Effector CD8-positive, alpha-beta T cell (primary cell): ENCODE measurements around the gene RHOD.

Experiments
- DNase-seq: peaks from one replicate; lab custom pipeline; 2025; lab: John Stamatoyannopoulos, UW
- total RNA-seq, 4 experiments: gene quantifications; one replicate each; lab custom pipeline; 2026; lab: John Stamatoyannopoulos, UW

Gene RHOD, protein sequence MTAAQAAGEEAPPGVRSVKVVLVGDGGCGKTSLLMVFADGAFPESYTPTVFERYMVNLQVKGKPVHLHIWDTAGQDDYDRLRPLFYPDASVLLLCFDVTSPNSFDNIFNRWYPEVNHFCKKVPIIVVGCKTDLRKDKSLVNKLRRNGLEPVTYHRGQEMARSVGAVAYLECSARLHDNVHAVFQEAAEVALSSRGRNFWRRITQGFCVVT
- total RNA-seq, result 0 to 0.39 (median 0.36) reads per million in 4 experiments

DNA sequence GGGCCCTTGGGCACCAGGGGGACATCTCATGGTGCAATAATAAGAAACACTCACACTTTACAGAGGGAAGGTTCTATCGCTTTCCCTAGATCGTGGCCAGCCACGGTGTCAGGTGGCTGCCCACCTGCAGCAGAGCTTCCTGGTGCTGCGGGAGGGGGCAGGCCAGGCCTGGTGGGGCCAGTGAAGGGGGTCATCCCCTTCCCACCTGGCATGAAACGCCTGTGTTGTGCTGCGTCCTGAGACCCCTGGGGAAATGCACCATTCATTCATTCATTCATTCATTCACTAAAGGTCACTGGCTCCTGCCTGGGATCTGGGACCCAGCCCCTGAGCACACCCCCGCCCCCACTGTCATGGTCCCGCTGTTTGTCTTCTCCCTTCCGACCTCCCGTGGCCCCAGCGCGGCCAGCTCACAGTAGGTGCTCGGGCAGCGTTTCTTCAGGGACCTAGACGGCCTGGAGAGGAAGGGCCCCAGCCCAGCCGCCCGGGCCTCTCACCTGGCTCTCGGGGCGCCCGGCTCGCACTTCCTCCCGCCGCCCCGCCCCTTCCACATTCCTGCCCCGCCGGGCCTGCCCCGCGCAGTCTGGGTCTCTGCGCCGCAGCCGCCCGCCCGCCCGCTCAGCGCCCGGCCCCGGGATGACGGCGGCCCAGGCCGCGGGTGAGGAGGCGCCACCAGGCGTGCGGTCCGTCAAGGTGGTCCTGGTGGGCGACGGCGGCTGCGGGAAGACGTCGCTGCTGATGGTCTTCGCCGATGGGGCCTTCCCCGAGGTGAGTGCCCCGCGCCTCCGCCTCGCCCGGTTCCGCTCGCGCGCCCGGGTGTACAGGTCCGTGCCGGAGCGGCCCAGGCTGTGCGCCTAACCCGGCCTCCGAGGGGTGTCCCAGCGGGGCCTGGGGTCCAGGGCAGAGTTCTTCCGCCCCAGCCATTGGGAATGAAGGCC lies at the start of gene RHOD:
Gene RHOD (plus strand): TSS at position 581 of the 938 bp plus-strand sequence. CDS start 56 bp downstream, at position 637.
- no peak for DNase-seq

DNA sequence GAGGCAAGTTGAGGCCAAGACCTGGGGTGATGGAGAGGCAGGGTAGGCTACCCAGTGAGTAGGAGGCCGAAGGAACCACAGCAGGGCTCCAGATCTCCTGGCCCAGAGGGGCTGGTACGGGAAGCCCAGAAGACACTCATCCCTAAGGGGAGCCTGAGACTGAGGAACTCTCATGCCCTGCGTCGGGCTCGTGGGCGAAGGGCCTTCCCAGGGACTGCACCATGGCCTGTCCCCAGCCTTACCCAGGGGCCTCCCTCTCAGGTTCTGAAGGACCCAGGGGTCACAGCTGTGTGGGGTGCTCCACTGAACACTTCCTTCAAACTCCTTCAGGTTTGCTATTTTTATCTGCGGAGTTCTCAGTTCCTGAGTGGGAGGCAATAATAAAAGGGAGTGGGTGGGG lies 49.5 kb upstream of the RHOD start:
- no peak for DNase-seq

DNA sequence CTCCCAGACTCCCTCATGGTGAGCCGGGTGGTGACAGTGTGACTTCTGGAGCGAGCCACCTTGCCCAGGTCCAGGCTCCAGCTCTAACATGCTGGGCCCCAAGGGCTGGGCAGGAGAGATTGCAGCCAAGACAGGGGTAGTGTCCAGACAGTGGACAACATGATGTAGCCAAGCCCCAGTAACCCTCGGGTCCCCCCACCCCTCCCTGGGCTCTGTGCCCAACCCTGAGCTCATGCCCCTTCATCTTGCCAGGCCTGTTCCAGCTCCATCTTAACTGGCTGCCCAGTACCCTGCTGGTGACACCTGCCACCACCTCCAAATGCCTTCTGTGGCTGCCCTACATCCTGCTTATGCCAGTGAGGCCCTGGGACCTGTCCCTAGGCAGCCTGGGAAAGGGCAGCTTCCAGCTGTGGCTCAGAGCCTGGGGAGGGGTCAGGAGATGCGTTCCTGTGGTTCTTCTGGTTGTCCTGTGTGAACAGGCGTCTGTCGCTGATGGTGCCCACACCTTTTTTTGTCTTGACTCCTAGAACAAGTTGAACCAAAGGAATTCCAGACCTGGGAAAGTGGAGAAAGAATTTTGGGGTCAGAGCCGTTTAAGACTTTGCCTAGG lies 46.2 kb upstream of the RHOD start:
- DNase-seq, result no peak

DNA sequence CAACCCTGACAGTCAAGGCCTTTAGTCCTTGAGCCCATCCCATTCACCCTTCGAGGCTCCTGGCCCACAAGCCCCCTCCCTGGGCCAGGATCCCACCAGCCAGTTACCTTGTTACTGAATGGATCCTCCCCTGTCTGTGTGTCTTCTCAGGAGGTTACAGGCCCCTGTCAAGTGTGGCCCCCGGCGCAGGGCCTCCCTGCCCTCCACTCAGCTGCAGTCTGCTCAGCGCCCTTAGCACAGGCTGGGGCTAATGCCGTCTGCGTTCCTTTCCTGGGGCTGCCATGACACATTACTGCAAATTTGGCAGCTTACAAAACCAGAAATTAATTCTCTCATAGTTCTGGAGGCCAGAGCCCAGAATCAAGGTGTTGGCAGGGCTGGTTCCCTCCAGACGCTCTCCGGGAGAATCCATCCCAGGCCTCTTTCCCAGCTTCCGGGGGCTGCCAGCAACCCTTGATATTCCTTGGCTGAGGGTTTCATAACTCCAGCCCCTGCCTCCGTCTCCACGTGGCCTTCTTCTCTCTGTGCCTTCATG lies 43.1 kb upstream of the RHOD start:
- no peak for DNase-seq

DNA sequence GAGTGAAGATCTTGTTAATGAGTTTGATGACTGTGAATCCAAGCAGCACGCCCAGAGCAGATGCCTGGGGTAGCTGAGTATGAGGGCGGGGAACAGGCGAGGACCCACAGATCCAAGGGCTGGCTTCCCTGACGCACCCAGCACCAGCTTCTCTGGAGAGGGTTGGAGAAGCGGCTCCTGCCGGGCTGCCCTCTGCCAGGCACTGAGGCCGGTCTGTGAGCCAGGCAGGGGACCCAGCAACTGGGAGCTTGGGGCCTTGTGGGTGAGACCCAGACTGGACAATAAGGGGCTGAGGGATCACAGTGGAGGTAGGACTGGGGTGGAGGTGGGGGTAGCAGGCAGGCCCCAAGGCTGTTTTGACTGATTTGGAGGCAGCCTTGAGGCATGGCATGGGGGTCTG lies 42.3 kb upstream of the RHOD start:
- DNase-seq, result no peak

DNA sequence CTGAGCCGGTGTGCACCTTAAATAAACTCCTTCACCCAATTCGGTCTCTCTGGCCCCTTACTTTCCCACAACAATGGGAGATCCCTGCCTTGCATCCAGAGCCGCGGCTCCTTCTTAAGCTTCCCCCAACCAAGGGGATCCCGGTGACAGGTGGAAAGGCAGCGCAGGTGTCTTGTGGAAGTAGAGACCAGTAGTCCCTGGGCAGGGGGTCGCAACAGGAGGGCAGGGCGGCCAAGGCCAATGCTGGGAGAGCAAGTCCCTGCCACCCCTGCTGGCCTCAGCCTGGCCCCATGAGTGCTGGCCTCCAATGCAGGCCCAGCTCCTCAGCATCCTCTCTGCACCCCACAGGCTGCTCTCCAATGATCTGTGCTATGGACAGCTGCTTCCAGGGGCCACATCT lies 41.6 kb upstream of the RHOD start:
- no peak for DNase-seq

DNA sequence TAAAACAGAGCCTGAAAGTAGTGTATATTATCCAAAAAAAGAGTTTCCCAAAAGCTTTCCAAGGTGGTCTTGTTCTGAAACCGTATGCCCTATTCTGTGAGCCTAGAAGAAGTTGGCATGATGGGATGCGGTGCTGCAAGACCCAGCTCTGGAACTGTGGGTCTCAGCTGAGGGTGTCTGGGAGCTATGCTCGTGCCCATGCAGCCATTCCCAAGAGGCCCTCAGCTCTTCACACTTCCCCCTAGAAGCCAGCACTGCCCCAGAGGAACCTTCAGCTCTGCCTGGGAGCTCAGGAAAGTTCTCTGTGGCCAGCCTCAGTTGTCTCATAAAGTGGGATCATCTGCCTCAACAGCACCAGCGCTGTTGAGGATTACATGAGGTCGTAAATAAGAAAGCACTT lies 40.1 kb upstream of the RHOD start:
- DNase-seq, result no peak

DNA sequence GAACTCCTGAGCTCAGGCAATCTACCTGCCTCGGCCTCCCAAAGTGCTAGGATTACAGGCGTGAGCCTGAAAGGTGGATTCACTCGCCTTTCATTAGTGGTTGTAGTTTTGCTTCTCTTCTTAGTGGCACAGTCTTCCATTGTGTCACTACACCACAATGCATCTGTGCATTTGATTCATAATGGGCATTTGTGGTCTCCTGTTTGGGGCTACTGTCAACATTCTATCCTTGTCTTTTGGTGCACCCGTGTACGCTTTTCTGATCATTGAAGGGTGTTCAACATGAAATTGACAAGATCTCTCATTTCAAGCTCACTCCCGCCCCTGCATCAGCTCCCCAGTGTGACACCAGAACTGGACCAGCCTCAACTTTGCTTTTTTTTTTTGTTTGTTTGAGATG lies 35.7 kb upstream of the RHOD start:
- no peak for DNase-seq

DNA sequence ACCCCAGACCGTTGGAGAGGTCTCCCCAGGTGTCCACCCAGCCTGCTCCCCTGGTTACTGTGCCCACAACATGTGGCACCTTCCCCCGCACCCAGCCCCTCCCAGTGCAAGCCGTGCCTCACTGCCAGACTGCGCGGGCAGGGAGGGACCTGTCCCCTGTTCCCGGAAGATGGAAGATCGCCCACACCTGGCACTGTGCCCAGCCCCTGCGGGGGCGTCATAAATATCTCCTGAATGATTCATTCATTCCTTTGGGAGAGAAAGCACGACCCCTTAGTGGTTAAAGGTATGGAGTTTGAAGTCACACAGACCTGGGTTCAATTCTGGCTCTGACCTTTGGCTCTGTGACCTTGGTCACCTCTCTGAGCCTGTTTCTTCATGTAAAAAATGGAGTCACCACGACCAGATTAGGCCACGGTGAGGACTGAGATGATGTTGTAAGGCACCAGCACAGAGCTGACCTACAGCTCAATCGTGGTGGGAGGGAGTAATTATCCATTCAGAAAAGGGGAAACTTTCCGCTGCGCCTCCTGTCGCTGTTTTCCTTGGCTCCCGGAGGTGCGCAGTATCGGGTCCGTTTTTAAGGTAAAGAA lies 34.2 kb upstream of the RHOD start:
- DNase-seq, result no peak

DNA sequence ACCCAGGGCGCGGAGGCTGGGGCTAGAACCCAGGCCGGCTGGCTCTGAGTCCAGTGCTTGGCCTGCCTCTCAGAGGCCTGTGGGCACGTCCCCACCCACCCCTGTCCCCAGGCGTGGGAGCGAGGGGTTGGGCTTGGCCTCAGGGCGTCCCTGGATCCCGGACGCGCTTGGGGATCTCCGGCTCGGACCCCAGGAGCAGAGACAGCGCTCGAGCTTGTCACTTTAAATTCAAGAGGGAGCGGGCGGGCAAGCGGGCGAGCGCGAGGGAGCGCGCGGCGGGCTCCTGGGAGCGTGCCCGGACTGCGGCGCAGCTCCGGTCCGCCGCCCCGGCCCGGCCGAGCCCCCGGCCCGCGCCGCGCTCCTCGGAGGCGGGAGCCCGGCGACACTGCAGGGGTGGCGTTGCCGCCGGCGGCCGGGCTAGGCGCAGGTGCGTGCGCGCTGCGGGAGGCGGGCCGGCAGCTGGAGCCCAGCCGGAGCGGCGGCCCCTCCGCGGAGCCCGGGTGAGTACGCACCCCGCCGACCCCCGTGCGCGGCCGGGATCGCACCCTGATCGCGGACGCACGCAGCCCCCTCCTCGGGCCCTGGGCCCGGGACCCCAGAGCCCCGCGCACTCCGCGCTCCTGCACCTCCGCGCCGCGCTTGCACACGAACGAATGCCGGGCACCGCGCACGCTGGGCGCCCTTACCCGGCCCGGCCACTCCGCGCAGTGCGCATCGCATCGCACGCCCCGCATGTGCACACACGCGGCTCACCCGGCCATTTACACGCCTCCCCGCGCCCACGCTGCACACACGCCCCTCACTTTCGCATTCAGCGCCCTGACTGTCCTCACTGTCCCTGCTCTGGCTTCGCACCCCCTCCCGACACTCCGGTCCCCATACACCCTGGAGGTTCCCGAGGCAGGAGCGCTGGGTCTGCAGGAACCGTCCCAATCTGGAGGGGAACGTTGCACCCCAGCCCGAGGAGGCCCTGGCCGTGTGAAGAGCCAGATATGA lies 33.4 kb upstream of the RHOD start, which contains the start of gene SYT12:
Gene SYT12 (plus strand): TSS at position 174 of the 996 bp plus-strand sequence. CDS start 7,011 bp downstream, outside the sequence.
- no peak for DNase-seq

DNA sequence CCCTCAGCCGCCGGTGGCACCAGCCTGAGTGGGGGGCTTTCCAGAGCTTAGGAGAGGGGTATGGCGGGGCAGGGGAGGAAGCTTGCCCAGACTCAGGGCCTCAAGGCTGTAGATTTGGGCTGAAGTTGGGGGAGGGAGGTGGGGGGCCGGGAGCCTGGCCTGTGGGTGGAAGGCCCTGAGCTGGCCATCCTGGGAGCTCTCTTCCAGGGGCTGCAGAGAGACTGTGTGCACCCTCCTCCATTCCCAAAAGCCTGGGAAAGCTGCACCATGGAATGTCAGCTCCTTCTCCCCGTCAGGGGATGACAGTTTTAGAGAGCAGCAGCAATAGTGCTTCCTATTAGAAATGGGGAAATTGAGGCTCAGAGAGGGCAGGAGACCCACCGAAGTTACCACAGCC lies 32.7 kb upstream of the RHOD start:
- DNase-seq, result no peak

DNA sequence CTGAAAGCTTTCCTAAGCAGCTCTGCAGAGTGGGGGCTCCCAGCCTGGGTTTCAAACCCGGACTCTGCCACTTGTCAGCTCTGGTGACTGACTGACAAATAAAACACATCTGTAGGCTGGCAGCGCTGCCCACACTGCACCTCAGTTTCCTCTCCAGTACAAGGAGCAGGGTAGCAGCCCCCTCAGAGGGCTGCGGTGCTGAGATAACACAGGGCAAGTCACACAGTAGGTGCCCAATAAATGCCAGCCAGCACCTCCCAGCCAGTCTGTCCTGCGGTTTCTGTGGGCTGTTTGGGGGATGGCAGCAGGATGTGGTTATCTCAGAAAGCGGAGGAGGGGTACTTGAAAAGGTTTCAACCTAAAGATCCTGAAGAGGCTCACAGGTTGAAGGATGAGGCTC lies 32.2 kb upstream of the RHOD start:
- peak; percentile 22 for DNase-seq

DNA sequence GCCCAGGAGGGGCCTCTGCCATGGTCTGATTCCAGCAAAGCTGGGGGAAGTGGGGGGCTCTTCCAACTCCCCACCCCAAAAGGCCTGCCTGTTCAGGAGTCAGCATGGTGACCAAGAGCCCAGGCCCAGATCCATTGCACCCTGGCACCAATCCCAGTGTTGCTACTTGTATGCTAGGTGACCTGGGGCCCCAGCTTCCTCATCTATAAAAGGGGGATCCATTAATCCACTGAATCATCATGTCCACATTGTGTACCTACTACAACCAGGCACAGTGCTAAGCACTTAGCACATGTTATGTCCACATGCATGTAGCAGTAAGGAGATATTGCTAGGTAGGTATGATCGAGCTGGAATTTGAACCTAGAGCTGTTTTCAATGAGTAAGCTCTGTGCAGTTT lies 31.7 kb upstream of the RHOD start:
- no peak for DNase-seq

DNA sequence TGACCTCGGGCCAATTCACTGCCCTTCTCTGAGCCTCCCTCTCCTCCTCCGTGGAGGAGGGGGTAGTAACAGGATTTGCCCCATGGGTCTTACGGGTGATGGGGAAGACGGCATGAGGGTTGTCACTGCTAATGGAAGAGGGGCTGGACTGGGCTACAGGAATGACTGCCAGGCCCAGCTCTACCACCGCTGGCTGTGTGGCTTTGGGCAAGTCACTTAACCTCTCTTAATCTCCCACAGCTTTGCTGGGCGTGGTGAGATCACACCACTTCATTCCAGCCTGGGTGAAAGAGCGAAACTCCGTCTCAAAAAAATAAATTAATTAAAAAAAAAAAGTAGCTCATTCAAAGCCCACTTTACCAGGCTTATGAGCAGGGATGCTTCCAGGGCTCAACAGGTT lies 30.9 kb upstream of the RHOD start:
- no peak for DNase-seq

DNA sequence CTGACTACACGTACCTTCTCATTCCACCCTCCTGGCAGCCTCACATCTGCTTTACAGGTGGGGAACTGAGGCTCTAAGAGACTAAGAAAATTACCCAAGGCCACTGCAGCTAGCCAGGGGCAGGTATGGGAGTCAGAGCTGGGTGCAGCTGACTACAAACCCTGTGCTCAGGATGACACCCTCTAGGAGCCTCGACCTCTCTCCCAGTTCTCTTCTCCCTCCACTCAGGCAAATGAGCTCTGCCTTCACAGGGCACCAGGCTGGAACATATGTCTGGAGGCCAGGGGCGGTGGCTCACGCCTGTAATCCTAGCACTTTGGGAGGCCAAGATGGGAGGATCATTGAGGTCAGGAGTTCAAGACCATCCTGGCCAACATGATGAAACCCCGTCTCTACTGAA lies 29.7 kb upstream of the RHOD start:
- no peak for DNase-seq

DNA sequence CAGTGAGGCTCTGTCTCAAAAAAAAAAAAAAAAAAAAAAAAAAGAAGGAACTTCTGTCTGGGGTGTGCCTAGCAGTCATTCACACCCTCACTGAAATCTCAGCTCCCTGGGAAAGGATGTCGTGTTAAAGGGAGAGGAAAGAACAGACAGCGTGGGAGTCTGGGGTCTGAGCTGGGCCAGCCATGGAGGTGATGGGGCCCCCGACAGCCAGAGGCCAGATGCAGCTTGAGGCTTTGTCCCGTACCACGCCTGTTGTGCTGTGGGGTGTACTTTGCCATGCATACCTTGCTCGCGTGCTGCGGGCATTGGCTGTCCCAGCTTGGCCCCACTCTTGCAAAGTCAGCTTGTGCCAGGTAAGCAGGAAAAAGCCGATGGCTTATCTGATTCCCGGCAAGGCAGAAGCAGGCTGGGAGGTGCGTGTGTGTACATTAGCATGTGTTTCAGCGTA lies 29.1 kb upstream of the RHOD start:
- no peak for DNase-seq

DNA sequence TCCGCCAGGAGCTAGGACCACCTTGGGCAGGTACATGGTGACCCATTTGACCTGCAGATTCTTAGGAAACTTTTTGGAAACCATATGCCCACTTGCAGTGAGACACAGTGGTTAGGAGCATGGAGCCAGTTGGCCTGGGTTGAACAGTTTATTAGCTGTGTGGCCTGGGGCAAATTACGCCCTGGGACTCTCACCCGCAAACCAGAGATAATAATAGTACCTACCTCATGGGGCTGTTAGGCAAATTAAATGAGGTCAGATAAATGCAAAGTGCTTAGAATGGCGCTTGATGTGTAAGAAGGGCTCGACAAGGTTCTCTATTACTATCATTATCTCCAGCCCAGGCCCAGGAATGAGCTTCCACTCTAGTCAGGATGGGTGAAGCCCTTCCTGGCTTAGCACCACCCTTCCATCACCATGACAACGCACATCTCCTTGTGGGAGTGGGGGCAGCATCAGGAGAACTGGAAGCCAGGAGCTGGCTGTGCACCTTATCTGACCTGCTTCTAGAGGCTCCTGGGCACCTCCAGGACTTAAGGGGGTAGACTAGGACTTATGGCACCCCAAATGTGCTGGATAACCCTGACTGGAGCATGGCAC lies 28.6 kb upstream of the RHOD start:
- DNase-seq, result no peak

DNA sequence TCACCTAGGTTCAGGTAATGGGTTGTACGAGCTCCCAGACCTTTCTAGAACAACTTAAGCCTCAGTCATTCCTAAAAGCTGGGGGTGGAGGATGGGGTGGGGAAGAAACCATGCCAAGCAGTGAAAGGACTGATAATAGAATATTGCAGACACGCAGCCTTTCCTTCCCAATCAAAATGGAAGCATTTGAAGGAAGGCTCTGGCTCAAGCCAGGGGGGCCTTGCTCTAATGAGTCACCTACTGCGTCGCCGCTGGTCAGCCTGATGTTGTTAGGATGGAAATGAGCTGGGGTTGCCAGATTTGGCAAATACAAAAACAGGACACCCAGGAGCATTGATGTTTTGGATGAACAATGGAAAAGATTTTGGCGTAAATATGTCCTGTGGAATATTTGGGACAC lies 27.5 kb upstream of the RHOD start:
- DNase-seq, result no peak

DNA sequence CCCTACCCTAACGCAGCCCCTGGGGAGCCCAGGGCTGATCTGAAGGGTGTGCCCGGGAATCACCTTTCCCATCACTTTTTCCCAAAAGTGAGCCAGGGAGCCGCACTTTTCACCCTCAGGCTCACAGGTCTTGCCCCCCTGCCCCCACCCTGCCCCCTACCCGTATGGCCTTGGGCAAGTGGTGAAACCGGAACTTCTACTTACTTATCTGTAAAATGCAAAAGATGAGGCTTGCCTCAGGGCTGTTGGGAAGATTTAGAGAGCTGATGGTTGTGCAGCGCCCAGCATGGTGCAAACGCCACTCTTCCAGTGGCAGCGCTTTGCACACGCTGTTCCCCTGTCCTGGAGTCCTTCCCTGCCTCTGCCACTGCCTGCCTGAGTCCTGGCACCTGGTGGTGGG lies 25.7 kb upstream of the RHOD start:
- no peak for DNase-seq

DNA sequence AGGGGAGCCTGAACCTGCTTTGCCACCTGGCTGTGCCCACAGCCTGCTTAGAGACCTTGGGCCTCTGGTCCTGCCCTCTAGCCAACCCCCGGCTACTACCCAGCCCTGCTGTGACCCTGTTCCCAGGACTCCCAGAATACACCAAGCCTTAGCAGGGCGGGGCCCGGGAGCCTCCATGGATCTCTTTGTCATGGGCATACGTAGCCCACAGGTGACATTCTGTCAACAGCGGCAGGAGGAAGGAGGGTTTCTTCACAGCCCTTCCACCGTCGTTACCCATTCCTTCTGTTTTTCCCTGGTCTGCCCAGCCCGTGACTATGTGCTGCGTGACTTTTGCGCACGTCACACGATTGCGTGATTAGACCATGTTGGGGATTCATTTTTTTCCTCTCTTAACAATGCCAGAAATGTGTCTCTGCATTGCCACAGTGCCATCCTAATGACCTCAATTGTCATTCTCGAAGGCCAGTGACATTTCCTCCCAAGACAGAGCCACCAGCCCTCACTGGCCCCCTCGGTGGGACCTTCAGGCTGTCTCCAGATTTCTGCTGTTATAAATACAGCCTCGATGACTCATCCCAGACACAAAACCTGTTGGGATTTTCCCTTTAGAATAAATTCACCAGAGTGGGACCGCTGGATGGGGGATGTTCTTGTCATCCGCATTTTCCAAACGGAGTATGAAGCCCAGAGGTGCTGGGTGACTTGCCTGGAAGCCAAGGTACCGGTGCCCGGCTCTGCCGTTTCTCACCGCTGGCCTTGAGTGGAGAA lies 24.7 kb upstream of the RHOD start:
- no peak for DNase-seq
